H4 (cell line): ENCODE data around the gene C1orf56. TPM values are rescaled to one million over a fixed set of nuclear protein-coding genes. Genes with fewer than 3 reads are reported as not detected.

Source experiments
- DNase-seq: peaks from one replicate; pipeline ENCODE4 v3.0.0-alpha.2; 2015; ENCODE audit warnings: low spot score
- total RNA-seq: library from RNA; depleted of rRNA; stranded (reverse); fragments of >200 nt; shearing (Covaris generic); gene quantifications from 2 replicates; pipeline ENCODE4 v1.2.3, GENCODE V29; 2014; rRNA removed

The C1orf56 gene
- total RNA-seq, result 0.86 and 2.7 TPM in 2 replicates

- DNase-seq, result peak; percentile 27
These were observed at the start of gene C1orf56 for GRCh38 chr1:151047591-151047924. Gene C1orf56, plus strand, starts transcription at chr1:151047751. Its CDS starts 97 bp downstream, at chr1:151047848.

- no peak for DNase-seq
These were observed 49.6 kb upstream of the C1orf56 start for GRCh38 chr1:150997949-150998348.

- peak; percentile 80 for DNase-seq
These were observed 48.4 kb upstream of the C1orf56 start for GRCh38 chr1:150999051-150999674.

- DNase-seq, result no peak
These were observed 47.6 kb upstream of the C1orf56 start for GRCh38 chr1:150999926-151000325.

GRCh38 chr1:151000408-151000807, 47.1 kb upstream of the C1orf56 start:
- DNase-seq, result no peak

GRCh38 chr1:151001602-151002001, 45.9 kb upstream of the C1orf56 start:
- no peak for DNase-seq

- no peak for DNase-seq
These were observed 45.5 kb upstream of the C1orf56 start for GRCh38 chr1:151002051-151002450.

GRCh38 chr1:151002611-151003010, 44.9 kb upstream of the C1orf56 start:
- no peak for DNase-seq

GRCh38 chr1:151003180-151003579, 44.4 kb upstream of the C1orf56 start:
- DNase-seq, result no peak

GRCh38 chr1:151005729-151006319, 41.7 kb upstream of the C1orf56 start:
- no peak for DNase-seq

GRCh38 chr1:151006327-151007052, 41.1 kb upstream of the C1orf56 start, which contains the start of gene MINDY1:
Gene MINDY1, minus strand, starts transcription at chr1:151006902. Its CDS starts 4,285 bp downstream, at chr1:151002617.
- peak; percentile 84 for DNase-seq

- no peak for DNase-seq
These were observed 39.7 kb upstream of the C1orf56 start for GRCh38 chr1:151007853-151008243.

- peak; percentile 92 for DNase-seq
These were observed 39.0 kb upstream of the C1orf56 start, which contains the start of gene PRUNE1 for GRCh38 chr1:151008244-151009205. Gene PRUNE1, plus strand, starts transcription at chr1:151008449. Its CDS starts 184 bp downstream, at chr1:151008633.

- no peak for DNase-seq
These were observed 38.4 kb upstream of the C1orf56 start for GRCh38 chr1:151009206-151009587.

GRCh38 chr1:151009674-151010345, 37.7 kb upstream of the C1orf56 start:
- no peak for DNase-seq

- DNase-seq, result no peak
These were observed 37.2 kb upstream of the C1orf56 start for GRCh38 chr1:151010346-151010726.

GRCh38 chr1:151011154-151011850, 36.2 kb upstream of the C1orf56 start:
- no peak for DNase-seq

GRCh38 chr1:151012684-151013471, 34.7 kb upstream of the C1orf56 start:
- DNase-seq, result no peak

GRCh38 chr1:151013518-151013917, 34.0 kb upstream of the C1orf56 start:
- DNase-seq, result no peak
